Gastroesophageal sphincter (tissue), 4 donors: ENCODE results near the gene GMPR. TPM values are rescaled to one million over a fixed set of nuclear protein-coding genes. Genes with fewer than 3 reads are reported as not detected.
A peak's percentile ranks its signal among the peaks of the same experiment; 100 is the strongest.

Experiments
- ATAC-seq: fragments of 150-250 bp; one replicate; pipeline ENCODE4 v1.9.1; 2016; ENCODE audit warnings: mild to moderate bottlenecking, moderate library complexity
- H3K27ac ChIP-seq, 4 donors: fragments of 200-600 bp; sonication (generic) in 3 of 4; 1 replicate in 3 of 4; 2 replicates in 1 of 4; pipeline ENCODE4 v1.5.1; 2016 to 2019
- H3K27me3 ChIP-seq: fragments of 200-600 bp; sonication (generic); one replicate; pipeline ENCODE4 v1.5.1; 2019
- H3K36me3 ChIP-seq, 2 donors: fragments of 200-600 bp; sonication (generic); one replicate each; pipeline ENCODE4 v1.5.1; 2019; ENCODE audit warnings: control low read depth in 1 of 2
- H3K4me1 ChIP-seq, 3 donors: fragments of 200-600 bp; sonication (generic); 1 replicate in 2 of 3; 2 replicates in 1 of 3; pipeline ENCODE4 v1.5.1; 2016 to 2019; ENCODE audit warnings: control low read depth in 2 of 3
- H3K4me3 ChIP-seq, 2 donors: fragments of 200-600 bp; sonication (generic); one replicate each; pipeline ENCODE4 v1.5.1; 2019; ENCODE audit warnings: mild to moderate bottlenecking in 1 of 2, moderate library complexity in 1 of 2
- H3K9me3 ChIP-seq, 3 donors: fragments of 200-600 bp; sonication (generic); one replicate each; pipeline ENCODE4 v1.5.1; 2017 to 2019; ENCODE audit warnings: control low read depth in 2 of 3
- EP300 ChIP-seq: sonication (generic); formaldehyde crosslinking; IDR thresholded peaks from one replicate; pipeline ENCODE4 v1.6.1; 2017; ENCODE audit warnings: antibody characterized with exemption, mild to moderate bottlenecking
- POLR2A ChIP-seq, 2 donors: fragments of 450-650 bp; IDR thresholded peaks; one replicate each; pipeline ENCODE4 v1.6.1; 2017; ENCODE audit warnings: antibody characterized with exemption in 2 of 2, mild to moderate bottlenecking in 2 of 2, moderate library complexity in 1 of 2
- POLR2AphosphoS5 ChIP-seq: sonication (generic); formaldehyde crosslinking; IDR thresholded peaks from one replicate; pipeline ENCODE4 v1.6.1; 2017; ENCODE audit warnings: antibody characterized with exemption
- WGBS, 2 donors: methylation state at CpG; one replicate each; pipeline ENCODE4 v1.1.5; 2018; ENCODE audit warnings: low coverage in 1 of 2; 5-methylcytosine and 5-hydroxymethylcytosine counted together
- total RNA-seq, 4 donors: library from RNA; depleted of rRNA; stranded (reverse); fragments of >200 nt; gene quantifications; one replicate each; pipeline ENCODE4 v1.1.0, GENCODE V29; 2016
- TF ChIP-seq, protein P1 (sequence below), 4 experiments: fragments of 200-600 bp in 2 of 4; fragments of 450-650 bp in 2 of 4; sonication (generic) in 1 of 4; IDR thresholded peaks; one replicate each; pipeline ENCODE4 v1.5.1; 2017 to 2019; ENCODE audit warnings: antibody characterized with exemption in 4 of 4, mild to moderate bottlenecking in 2 of 4, moderate library complexity in 2 of 4

The GMPR gene
- total RNA-seq, 4 donors from 2014 or later, result 18.2 to 71.5 (median 45.6) TPM

DNA sequence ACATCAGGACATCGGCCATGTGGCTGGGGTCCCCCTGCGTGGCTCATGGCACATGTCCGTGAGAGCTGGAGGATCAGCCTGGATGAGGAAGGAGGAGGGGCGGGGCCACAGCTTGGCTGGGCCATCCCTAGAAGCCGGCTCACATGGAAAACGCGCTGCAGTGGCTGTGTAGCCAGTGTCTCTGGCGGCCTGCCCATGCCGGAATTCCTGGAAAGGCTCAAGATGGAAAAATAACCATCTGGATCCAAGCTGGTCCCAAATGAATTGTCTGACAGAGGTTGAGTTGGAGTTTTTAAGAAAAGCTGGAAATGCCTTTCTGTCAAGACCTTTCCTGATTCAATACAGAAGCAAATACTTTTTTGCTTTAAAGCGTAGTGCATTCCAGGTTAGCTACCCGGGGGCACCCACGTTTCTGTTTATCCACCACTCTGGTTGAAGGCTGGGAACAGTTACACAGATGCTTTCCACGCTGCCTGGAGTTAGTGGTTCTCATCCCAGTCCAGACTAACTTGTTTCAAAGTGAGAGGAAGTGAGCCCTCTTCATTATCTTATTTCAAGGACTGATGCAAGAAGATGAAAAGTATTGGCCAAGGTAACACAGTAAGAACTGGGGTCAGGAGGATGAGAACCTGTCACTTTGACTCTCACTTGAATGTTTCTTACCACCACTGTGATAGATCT, 99.0 kb downstream of the GMPR start:
- no peak overlapping the region for H3K4me3 ChIP-seq
- WGBS, 2 donors, result 8 to 27% methylated on average over 6 to 10 of the region's 13 CpGs
- no peaks in the 10 kb centered on the region for H3K36me3 ChIP-seq
- ATAC-seq, result peak; percentile 87
- H3K9me3 ChIP-seq, result no peaks in the 10 kb centered on the region
- TF ChIP-seq POLR2AphosphoS5, result peak; percentile 95
- TF ChIP-seq, protein P1, sequence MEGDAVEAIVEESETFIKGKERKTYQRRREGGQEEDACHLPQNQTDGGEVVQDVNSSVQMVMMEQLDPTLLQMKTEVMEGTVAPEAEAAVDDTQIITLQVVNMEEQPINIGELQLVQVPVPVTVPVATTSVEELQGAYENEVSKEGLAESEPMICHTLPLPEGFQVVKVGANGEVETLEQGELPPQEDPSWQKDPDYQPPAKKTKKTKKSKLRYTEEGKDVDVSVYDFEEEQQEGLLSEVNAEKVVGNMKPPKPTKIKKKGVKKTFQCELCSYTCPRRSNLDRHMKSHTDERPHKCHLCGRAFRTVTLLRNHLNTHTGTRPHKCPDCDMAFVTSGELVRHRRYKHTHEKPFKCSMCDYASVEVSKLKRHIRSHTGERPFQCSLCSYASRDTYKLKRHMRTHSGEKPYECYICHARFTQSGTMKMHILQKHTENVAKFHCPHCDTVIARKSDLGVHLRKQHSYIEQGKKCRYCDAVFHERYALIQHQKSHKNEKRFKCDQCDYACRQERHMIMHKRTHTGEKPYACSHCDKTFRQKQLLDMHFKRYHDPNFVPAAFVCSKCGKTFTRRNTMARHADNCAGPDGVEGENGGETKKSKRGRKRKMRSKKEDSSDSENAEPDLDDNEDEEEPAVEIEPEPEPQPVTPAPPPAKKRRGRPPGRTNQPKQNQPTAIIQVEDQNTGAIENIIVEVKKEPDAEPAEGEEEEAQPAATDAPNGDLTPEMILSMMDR (IDR thresholded peaks at IDR 0.05), result no peak
- H3K27me3 ChIP-seq, result no peaks in the 10 kb centered on the region
- H3K4me1 ChIP-seq, result peaks cover 0 to 74% (median 24%) of the 10 kb centered on the region in 3 donors
- H3K27ac ChIP-seq, result peak overlapping the region in 2 of 4 donors; percentile 12 to 69

DNA sequence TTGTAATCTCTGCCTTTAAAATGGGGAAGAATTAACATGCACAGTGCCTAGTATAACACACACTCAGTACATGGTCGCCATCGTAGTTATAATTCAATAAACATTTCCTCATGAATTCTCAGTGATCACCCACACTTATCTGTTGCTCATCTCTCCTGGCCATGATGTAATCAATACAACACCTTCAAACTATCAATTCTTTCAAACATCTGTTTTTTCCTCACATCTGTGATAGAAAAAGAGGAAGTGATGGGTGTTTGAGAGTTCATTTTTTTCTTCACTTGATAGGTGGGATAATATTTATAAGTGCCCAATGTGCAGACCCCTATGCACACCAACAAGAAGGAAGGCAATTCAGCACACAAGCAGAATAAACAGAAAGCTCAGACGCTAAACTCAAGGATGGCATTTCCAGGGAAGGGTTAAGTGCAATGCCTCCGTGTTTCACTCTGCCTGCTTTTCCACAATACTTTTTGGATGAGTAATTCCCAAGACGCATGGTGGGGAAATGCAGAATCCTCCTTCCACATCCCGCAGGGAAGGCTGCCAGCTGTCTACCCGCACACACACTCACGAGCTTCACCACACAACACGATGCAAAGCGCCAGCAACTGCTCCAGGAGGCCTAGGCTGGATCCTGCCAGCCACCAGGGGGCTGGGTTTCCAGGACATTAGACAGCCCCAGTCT, 100.3 kb downstream of the GMPR start:
- Histone ChIP-seq H3K9me3 (no peaks in the 10 kb centered on the region), H3K27me3 (no peaks in the 10 kb centered on the region), H3K27ac (peak overlapping the region in 1 of 4 donors; percentile 22), H3K36me3 (no peaks in the 10 kb centered on the region), H3K4me1 (peaks cover 0 to 65% (median 23%) of the 10 kb centered on the region in 3 donors), H3K4me3 (no peak overlapping the region)
- peak; percentile 61 for ATAC-seq
- TF ChIP-seq, protein P1 (IDR thresholded peaks at IDR 0.05), result peak in 2 of 4 experiments; percentile 49 to 54
- TF ChIP-seq POLR2AphosphoS5 (peak; percentile 89), POLR2A (IDR thresholded peaks at IDR 0.05) (no peak)
- WGBS, 2 donors, result 50 to 58% methylated on average over 4 of the region's 10 CpGs

DNA sequence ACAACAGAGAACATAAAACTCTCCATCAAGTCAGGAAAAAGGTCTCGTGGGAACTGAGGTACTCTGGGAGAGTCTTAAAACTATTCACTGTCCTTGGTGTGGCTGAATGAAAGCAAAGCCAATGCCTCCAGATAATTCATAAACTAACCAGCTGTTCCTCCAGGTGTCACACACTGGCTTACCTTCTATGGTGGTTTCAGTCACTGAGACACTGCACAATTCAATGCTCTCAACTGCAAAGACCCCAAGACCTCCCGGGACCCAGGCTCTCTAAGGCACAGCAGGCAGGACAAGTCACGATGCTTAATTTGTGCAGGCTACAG, 100.8 kb downstream of the GMPR start:
- H3K27me3 ChIP-seq, result no peaks in the 10 kb centered on the region
- no peaks in the 10 kb centered on the region for H3K36me3 ChIP-seq
- H3K4me1 ChIP-seq, result peaks cover 0 to 60% (median 23%) of the 10 kb centered on the region in 3 donors
- no peak overlapping the region for H3K4me3 ChIP-seq
- TF ChIP-seq, protein P1 (IDR thresholded peaks at IDR 0.05), result peak in 1 of 4 experiments; percentile 23
- no peak for TF ChIP-seq EP300
- H3K9me3 ChIP-seq, result no peaks in the 10 kb centered on the region
- ATAC-seq, result no peak
- H3K27ac ChIP-seq, result peak overlapping the region in 1 of 4 donors; percentile 22
- 80 to 83% methylated on average over 1 to 2 of the region's 3 CpGs for WGBS, 2 donors

DNA sequence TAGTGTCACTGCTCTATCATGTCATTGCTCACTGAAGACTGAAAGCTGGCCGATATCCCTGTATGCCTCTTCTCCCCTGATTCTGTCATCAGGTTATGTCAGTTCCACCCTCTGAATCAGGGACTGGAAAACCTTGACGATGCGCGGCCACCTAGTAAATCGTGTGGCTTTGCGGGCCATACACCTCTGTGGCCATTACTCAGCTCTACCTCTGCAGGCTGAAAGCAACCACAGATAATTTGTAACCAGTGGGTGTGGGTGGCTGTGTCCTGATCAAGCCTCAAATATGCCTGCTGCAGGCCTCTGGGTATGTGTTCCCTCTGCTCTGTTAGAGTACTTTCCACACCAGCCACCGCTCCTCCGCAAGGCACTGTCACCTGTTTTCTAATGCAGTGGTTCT, 105.2 kb downstream of the GMPR start:
- H3K27ac ChIP-seq, result no peak overlapping the region
- no peaks in the 10 kb centered on the region for H3K27me3 ChIP-seq
- no peak for TF ChIP-seq POLR2AphosphoS5
- TF ChIP-seq, protein P1 (IDR thresholded peaks at IDR 0.05), result no peak
- no peak for TF ChIP-seq POLR2A (IDR thresholded peaks at IDR 0.05)
- TF ChIP-seq EP300, result no peak
- peaks cover 0 to 39% (median 5%) of the 10 kb centered on the region in 3 donors for H3K4me1 ChIP-seq
- 96 to 100% methylated on average over 8 of the region's 8 CpGs for WGBS, 2 donors
- H3K9me3 ChIP-seq, result no peaks in the 10 kb centered on the region
- no peak for ATAC-seq
- H3K4me3 ChIP-seq, result no peak overlapping the region
- no peaks in the 10 kb centered on the region for H3K36me3 ChIP-seq

DNA sequence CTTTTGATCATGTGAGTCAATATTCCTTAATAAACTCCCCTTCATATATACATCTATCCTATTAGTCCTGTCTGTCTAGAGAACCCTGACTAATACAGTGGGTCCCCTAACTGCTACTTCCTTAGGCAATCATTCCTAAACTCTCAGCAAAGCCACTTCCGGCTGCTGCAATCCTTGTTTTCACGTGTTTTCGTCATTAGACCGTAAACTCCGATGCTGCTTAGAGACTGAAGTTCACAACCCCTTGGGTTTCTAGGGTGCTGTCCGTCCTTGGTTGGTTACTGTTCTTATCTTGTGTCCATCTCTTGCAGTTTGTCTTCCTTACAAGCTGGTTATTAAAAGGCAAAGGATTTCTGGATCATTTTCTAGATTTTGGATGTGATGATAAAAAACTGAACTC, 106.4 kb downstream of the GMPR start:
- TF ChIP-seq POLR2AphosphoS5 (no peak), EP300 (no peak), POLR2A (IDR thresholded peaks at IDR 0.05) (no peak)
- TF ChIP-seq, protein P1 (IDR thresholded peaks at IDR 0.05), result no peak
- WGBS, 2 donors, result 90 to 96% methylated on average over 5 to 6 of the region's 6 CpGs
- Histone ChIP-seq H3K36me3 (no peaks in the 10 kb centered on the region), H3K4me1 (peaks cover 0 to 28% (median 0%) of the 10 kb centered on the region in 3 donors), H3K9me3 (no peaks in the 10 kb centered on the region), H3K27me3 (no peaks in the 10 kb centered on the region), H3K27ac (no peak overlapping the region), H3K4me3 (no peak overlapping the region)
- no peak for ATAC-seq
